Activated CD8-positive, alpha-beta T cell treated with anti-CD3 and anti-CD28 coated beads for 36 hours (primary cell): Measurements from ENCODE around the gene EHMT1. TPM values are rescaled to one million over a fixed set of nuclear protein-coding genes. Genes with fewer than 3 reads are reported as not detected.

Experiments used
- ATAC-seq: fragments of 200-7000 bp; cut with Tn5 transposase; one replicate; pipeline ENCODE4 v1.10.0; 2021; ENCODE audit warnings: mild to moderate bottlenecking, moderate library complexity
- CTCF ChIA-PET: fragments of 350-600 bp; sonication (Branson Sonifier 250); formaldehyde crosslinking; loops from one replicate; lab custom pipeline; 2021; ENCODE audit warnings: antibody characterized with exemption; lab: Charles Lee
- POLR2A ChIA-PET: fragments of 350-600 bp; sonication (Branson Sonifier 250); formaldehyde crosslinking; loops from one replicate; lab custom pipeline; 2021; ENCODE audit warnings: antibody characterized with exemption; lab: Charles Lee
- DNase-seq: peaks from one replicate; pipeline ENCODE4 v3.0.0-alpha.2; 2020
- H3K27ac Mint-ChIP-seq: one replicate; pipeline ENCODE4 v1.8.0; 2021; ENCODE audit warnings: mild to moderate bottlenecking, mixed read lengths
- H3K27me3 Mint-ChIP-seq: one replicate; pipeline ENCODE4 v1.8.0; 2021; ENCODE audit warnings: mixed read lengths
- H3K36me3 Mint-ChIP-seq: one replicate; pipeline ENCODE4 v1.8.0; 2021; ENCODE audit warnings: low read depth, mixed read lengths
- H3K4me1 Mint-ChIP-seq: one replicate; pipeline ENCODE4 v1.8.0; 2021; ENCODE audit warnings: low read depth, mixed read lengths
- H3K4me3 Mint-ChIP-seq: one replicate; pipeline ENCODE4 v1.8.0; 2021; ENCODE audit warnings: mild to moderate bottlenecking, moderate library complexity, mixed read lengths
- H3K9me3 Mint-ChIP-seq: one replicate; pipeline ENCODE4 v1.8.0; 2021; ENCODE audit warnings: mixed read lengths
- intact Hi-C: fragments of 100-400 bp; cut with micrococcal nuclease; formaldehyde crosslinking; loops from one replicate; pipeline ENCODE4 v1.10.0; 2022
- total RNA-seq, 2 experiments: library from RNA; stranded (reverse); gene quantifications; one replicate each; pipeline ENCODE4 v1.2.3, GENCODE V29; 2021
- TF ChIP-seq, protein P1 (sequence below): fragments of 200-600 bp; IDR thresholded peaks from one replicate; pipeline ENCODE4 v1.8.0; 2022; ENCODE audit warnings: antibody characterized with exemption, mild to moderate bottlenecking

The EHMT1 gene
- total RNA-seq, 2 experiments from 2014 or later: 62.1 to 67.1 TPM

DNA sequence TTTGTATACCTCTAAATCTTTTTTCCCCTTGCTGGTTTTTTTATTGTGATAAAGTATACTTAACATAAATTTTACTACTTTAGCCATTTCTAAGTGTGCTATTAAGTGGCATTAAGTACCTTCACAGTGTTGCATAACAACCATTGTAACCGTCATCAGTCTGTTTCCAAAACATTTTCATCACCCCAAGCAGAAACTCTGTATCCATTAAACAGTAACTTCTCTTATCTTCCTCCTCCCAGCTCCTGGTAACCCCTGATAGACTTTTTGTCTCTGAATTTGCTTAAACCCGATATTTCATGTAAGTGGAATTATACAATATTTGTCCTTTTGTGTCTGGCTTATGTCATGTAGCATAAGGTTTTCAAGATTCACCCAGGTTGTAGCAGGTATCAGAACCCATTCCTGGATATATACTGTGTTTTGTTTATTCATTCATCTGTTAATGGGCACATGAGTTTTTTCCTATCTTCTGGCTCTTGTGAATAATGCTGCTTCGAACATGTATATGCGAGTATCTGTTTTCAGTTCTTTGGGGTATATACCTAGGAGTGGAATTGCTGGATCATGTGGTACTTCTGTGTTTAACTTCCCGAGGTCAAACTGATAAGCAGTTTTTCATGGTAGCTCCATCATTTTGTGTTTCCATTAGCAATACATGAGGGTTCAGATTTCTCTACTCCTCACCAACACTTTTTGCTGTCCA, 66.4 kb downstream of the EHMT1 start:
- no peaks in the 10 kb centered on the region for H3K27me3 Mint-ChIP-seq
- intact Hi-C loops: no loop called here
- H3K4me3 Mint-ChIP-seq: no peak overlapping the region
- peaks cover 11% of the 10 kb centered on the region for H3K36me3 Mint-ChIP-seq
- DNase-seq: no peak
- peaks cover 37% of the 10 kb centered on the region for H3K4me1 Mint-ChIP-seq
- CTCF ChIA-PET: interaction anchor here (1.2 kb wide), 2 partner anchors 10 to 12 kb away, joined by 3 to 7 read pairs; no protein-coding TSS in a partner anchor
- H3K27ac Mint-ChIP-seq: no peak overlapping the region
- H3K9me3 Mint-ChIP-seq: no peaks in the 10 kb centered on the region
- TF ChIP-seq, protein P1, sequence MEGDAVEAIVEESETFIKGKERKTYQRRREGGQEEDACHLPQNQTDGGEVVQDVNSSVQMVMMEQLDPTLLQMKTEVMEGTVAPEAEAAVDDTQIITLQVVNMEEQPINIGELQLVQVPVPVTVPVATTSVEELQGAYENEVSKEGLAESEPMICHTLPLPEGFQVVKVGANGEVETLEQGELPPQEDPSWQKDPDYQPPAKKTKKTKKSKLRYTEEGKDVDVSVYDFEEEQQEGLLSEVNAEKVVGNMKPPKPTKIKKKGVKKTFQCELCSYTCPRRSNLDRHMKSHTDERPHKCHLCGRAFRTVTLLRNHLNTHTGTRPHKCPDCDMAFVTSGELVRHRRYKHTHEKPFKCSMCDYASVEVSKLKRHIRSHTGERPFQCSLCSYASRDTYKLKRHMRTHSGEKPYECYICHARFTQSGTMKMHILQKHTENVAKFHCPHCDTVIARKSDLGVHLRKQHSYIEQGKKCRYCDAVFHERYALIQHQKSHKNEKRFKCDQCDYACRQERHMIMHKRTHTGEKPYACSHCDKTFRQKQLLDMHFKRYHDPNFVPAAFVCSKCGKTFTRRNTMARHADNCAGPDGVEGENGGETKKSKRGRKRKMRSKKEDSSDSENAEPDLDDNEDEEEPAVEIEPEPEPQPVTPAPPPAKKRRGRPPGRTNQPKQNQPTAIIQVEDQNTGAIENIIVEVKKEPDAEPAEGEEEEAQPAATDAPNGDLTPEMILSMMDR: no peak
- no peak for ATAC-seq
- POLR2A ChIA-PET: no interaction called here

DNA sequence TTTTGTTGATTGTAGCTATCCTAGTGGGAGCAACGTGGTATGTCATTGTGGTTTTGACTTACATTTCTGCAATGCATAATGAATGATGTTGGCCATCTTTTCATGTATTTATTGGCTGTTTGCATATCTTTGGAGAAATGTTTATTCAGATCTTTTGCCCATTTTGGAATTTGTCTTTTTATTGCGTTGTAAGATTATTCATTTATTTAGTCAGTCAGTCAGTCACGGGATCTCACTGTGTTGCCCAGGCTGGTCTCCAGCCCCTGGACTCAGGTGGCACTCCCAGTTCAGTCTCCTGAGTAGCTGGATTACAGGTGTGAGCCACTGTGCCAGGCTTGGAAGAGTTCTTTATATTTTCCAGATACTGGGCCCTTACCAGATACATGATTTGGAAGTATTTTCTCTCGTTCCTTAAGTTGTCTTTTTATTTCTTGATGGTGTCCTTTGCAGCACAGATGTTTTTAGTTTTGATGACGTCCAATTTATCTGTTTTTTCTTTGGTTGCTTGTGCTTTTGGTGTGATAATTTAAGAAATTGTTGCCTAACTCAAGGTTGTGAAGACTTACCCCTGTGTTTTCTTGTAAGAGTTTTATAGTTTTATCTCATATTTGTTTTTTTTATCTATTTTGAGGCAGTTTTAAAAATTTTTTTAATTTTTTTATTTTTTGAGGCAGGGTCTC, 67.1 kb downstream of the EHMT1 start:
- peak overlapping the region; percentile 7 for H3K27ac Mint-ChIP-seq
- H3K36me3 Mint-ChIP-seq: peaks cover 11% of the 10 kb centered on the region
- no peak overlapping the region for H3K4me3 Mint-ChIP-seq
- intact Hi-C loops: no loop called here
- TF ChIP-seq, protein P1: no peak
- POLR2A ChIA-PET: no interaction called here
- DNase-seq (no peak), ATAC-seq (no peak)
- CTCF ChIA-PET: interaction anchor here (1.0 to 1.2 kb wide), 3 partner anchors 9 to 13 kb away, joined by 3 to 7 read pairs (median 3); no protein-coding TSS in a partner anchor
- H3K27me3 Mint-ChIP-seq: no peaks in the 10 kb centered on the region
- H3K9me3 Mint-ChIP-seq: no peaks in the 10 kb centered on the region
- H3K4me1 Mint-ChIP-seq: peaks cover 38% of the 10 kb centered on the region

DNA sequence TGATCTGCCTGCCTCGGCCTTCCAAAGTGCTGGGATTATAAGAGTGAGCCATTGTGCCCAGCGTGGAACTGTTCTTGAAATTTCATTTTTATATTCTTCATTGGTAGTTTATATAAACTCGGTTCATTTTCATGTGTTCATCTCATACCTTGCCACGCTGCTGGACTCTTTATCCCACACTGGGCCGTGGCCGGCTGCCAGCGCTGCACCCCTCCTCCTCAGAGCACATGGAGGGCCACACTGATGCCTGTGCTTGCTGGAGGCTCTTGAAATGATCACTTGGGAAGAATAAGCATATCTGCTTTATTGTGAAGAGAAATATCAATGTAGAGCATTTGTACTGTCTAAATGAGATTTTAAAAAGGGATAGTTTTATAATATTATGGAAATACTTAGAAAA, 69.5 kb downstream of the EHMT1 start:
- peaks cover 45% of the 10 kb centered on the region for H3K4me1 Mint-ChIP-seq
- TF ChIP-seq, protein P1: no peak
- POLR2A ChIA-PET: no interaction called here

DNA sequence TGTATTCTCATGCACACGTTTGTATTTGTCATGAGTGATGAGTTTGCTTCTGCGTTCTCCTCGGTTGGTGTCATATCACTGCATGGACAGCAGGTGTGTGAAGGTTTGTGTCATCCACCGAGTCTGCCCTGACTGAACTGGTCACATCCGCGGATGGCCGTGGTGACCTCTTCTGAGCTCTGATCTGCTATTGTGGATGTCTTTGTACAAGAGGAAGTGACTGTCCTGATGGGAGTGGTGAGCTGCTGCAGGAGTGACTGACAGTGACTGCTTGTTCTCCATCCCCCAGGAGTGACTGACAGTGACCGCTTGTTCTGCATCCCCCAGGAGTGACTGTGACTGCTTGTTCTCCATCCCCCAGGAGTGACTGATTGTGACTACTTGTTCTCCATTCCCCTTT, 69.9 kb downstream of the EHMT1 start:
- POLR2A ChIA-PET: interaction anchor here (0.8 kb wide), 1 partner anchor 19 kb away, joined by 3 read pairs; no protein-coding TSS in a partner anchor
- Mint-ChIP-seq H3K27ac (no peak overlapping the region), H3K36me3 (peaks cover 13% of the 10 kb centered on the region), H3K4me1 (peaks cover 43% of the 10 kb centered on the region), H3K27me3 (no peaks in the 10 kb centered on the region), H3K9me3 (no peaks in the 10 kb centered on the region), H3K4me3 (no peak overlapping the region)
- TF ChIP-seq, protein P1: no peak
- intact Hi-C loops: no loop called here
- ATAC-seq (no peak), DNase-seq (no peak)
- CTCF ChIA-PET: interaction anchor here (1.2 to 4.4 kb wide), 2 partner anchors 10 to 16 kb away, joined by 3 to 15 read pairs; no protein-coding TSS in a partner anchor

More for the DNA sequence above, 69.5 kb downstream of the EHMT1 start:
- no peak overlapping the region for H3K27ac Mint-ChIP-seq
- CTCF ChIA-PET: interaction anchor here (4.4 kb wide), 1 partner anchor 15 kb away, joined by 15 read pairs; no protein-coding TSS in a partner anchor
- peaks cover 13% of the 10 kb centered on the region for H3K36me3 Mint-ChIP-seq
- no peak overlapping the region for H3K4me3 Mint-ChIP-seq
- intact Hi-C loops: no loop called here
- no peaks in the 10 kb centered on the region for H3K27me3 Mint-ChIP-seq
- ATAC-seq (no peak), DNase-seq (no peak)
- H3K9me3 Mint-ChIP-seq: no peaks in the 10 kb centered on the region
